ENCODE results near the gene TNFRSF19.

Gene TNFRSF19

DNA sequence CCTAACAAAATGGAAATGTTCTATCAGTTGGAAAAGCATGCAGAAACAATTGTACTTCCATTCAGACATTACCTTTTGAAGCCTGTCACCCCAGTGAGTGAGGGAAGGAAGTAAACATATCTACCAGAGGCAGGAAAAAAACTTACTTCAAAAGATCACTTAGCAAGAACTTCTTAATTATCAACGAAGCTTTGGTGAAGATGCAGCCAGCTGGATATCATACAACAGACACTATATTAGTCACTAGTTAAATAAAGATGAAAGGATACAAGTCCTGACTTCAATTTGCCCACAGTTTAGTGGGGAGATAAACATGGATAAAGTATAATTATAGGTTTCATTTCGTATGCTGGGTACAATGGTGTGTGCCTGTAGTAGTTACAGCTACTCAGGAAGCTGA, 148.8 kb downstream of the TNFRSF19 start:
- DNase-seq (no peak), ATAC-seq (no peak)

DNA sequence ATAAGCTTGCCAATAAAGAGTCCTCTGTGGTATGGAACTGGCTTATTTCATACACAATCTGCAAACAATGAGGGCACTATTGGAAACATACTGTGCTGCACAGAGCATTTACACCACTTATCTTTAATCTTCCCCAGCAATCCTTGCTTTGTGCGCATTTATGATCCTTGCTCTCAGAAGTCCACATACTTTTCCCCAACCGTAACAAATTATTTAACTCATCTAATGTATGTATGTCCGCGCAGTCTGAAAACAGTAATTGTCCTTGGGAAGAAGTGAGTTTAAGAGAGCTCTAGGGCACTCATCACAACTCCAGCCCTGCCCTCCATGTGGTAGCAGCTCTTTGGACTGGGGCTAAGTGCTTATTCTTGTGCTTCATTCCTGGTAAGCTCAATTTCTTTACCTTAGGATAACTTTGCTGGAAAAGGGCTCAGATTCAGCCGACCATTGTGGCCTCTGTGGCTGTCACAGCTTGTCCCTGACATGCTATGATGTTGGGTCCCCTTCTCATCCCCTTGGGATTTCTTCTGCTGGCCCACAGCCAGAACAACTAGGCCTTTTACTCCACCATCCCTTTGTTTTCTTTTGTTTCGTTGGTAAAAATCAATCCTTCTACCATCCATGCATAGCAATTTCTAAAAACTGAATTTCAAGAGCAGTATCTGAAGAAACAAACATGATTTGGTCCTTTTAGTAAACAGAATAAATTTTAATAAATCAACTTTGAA, 152.7 kb downstream of the TNFRSF19 start:
- DNase-seq, result no peak
- ATAC-seq, result no peak

DNA sequence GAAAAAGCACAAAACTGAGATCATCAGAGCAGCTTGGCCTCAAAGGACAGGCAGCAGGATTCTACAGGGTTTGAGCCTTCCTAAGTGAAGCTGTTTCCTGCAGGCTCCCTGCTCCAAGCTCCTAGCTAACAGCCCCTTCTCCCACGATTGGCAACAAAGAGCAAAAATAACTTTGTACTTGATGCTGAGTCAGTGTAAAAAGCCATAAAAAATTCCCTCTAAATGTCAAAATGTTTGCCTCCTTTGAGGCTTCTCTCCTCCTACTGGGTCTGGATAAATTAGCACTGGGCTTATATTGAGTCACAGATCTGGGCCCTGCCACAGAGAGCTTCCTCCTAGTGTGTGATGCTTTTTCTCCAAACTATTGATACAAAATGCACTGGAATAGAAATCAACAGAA, 153.3 kb downstream of the TNFRSF19 start:
- DNase-seq, result no peak
- no peak for ATAC-seq

DNA sequence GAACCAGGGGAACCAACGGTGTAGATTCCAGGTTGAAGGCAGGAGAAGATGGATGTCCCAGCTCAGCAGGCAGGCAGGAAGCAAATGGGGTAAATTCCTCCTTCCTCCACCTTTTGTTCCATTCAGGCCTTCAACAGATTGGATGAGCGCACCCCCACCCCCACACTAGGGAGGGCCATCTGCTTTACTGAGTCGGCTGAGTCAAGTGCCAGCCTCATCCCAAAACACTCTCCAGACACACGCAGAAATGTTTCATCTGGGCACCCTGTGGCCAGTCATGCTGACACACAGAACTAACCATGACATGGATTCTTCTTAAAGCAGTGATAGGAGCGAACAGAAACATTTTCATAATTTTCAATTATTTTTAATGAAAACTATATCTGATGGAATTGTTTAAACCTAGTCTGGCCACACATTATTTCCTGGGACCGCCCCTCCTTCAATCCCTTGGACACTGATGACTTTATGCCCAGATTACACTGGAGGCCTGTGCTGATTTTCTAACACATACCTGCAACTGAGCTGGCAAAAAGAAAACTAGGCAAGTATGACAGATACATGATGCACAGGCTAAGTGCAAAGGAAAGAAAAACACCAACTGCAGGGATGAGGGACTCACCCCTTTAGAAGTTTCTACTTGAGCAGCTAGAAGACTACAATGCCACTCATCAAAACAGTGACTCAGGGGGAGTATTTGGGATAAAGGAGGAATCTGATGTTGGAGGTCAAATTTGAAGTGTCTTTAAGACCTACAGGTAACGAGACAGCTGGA, 154.2 kb downstream of the TNFRSF19 start:
- no peak for DNase-seq
- no peak for ATAC-seq
